ENCODE data around the gene TNFRSF12A. TPM values are rescaled to one million over a fixed set of nuclear protein-coding genes. Genes with fewer than 3 reads are reported as not detected.

Gene TNFRSF12A
- total RNA-seq, 1 experiment from 2014 or later, result 147 TPM

DNA sequence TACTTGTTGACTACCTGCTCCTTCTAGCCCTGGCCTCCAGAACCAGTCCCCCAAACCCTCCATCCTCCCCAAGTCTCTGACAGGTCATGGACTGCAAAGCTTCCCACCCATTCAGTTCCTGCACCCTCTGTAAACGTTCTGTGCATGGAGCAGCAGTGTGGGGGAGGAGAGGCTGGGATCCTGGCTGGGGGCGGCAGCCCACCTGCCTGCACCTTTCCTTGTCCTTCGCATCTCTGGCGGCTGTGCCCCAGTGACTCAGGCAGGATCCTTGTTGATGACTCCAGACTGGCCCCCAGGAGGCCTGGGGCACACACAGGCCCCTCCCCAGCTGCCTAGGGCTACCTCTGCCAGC lies 38.3 kb upstream of the TNFRSF12A start:
- Histone ChIP-seq H3K27me3 (ENCODE audit: insufficient read depth, low read length) (no peaks in the 10 kb centered on the region), H3K9ac (ENCODE audit: extremely low read depth, insufficient read length, low read length) (no peak overlapping the region), H3K56ac (ENCODE audit: insufficient read length, low read depth, low read length) (no peak overlapping the region), H3K79me2 (ENCODE audit: insufficient read depth, low read length) (no peaks in the 10 kb centered on the region; the same call in 1 of the 2 replicates), H3K27ac (ENCODE audit: insufficient read length, low read depth, low read length) (no peak overlapping the region), H3K4me1 (ENCODE audit: insufficient read depth, low read length) (no peaks in the 10 kb centered on the region), H2BK12ac (ENCODE audit: insufficient read length, low read depth, low read length) (no peak overlapping the region), H4K91ac (ENCODE audit: insufficient read length, low read depth, low read length) (no peak overlapping the region), H2BK120ac (ENCODE audit: low read depth, low read length, poor library complexity, severe bottlenecking) (no peak overlapping the region), H3T11ph (ENCODE audit: low read length) (no peak overlapping the region), H3K79me1 (ENCODE audit: insufficient read depth, low read depth, low read length, poor library complexity, severe bottlenecking) (no peaks in the 10 kb centered on the region), H3K9me3 (ENCODE audit: control insufficient read depth, low read depth, low read length) (no peaks in the 10 kb centered on the region), H2AFZ (ENCODE audit: low read length) (no peak overlapping the region), H3K4me2 (ENCODE audit: insufficient read depth, insufficient read length, low read length) (peak overlapping the region; percentile 28), H2BK20ac (ENCODE audit: low read depth, low read length, poor library complexity, severe bottlenecking) (no peak overlapping the region), H2AK5ac (ENCODE audit: insufficient read length, low read length) (no peak overlapping the region), H2BK15ac (ENCODE audit: low read depth, low read length) (no peak overlapping the region), H3K18ac (ENCODE audit: insufficient read length, low read depth, low read length) (no peak overlapping the region), H3K23me2 (ENCODE audit: insufficient read length, low read depth, low read length, poor library complexity, severe bottlenecking) (peaks cover 9% of the 10 kb centered on the region), H3K4ac (ENCODE audit: low read depth, low read length) (no peak overlapping the region), H3K23ac (ENCODE audit: insufficient read length, low read depth, low read length) (no peak overlapping the region), H2BK5ac (ENCODE audit: insufficient read length, low read length) (no peak overlapping the region), H4K8ac (replicated peaks; ENCODE audit: insufficient read length, low read depth, low read length) (no peak overlapping the region), H4K20me1 (ENCODE audit: control insufficient read depth, insufficient read depth, insufficient read length) (no peaks in the 10 kb centered on the region), H4K5ac (ENCODE audit: insufficient read length, low read depth, low read length) (no peak overlapping the region), H3K14ac (ENCODE audit: insufficient read depth, low read length) (no peak overlapping the region)
- TF ChIP-seq, protein P1, sequence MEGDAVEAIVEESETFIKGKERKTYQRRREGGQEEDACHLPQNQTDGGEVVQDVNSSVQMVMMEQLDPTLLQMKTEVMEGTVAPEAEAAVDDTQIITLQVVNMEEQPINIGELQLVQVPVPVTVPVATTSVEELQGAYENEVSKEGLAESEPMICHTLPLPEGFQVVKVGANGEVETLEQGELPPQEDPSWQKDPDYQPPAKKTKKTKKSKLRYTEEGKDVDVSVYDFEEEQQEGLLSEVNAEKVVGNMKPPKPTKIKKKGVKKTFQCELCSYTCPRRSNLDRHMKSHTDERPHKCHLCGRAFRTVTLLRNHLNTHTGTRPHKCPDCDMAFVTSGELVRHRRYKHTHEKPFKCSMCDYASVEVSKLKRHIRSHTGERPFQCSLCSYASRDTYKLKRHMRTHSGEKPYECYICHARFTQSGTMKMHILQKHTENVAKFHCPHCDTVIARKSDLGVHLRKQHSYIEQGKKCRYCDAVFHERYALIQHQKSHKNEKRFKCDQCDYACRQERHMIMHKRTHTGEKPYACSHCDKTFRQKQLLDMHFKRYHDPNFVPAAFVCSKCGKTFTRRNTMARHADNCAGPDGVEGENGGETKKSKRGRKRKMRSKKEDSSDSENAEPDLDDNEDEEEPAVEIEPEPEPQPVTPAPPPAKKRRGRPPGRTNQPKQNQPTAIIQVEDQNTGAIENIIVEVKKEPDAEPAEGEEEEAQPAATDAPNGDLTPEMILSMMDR (conservative IDR thresholded peaks at IDR 0.05), result no peak
- no CpG with 5 or more reads among the region's 4 CpGs for WGBS (ENCODE audit: extremely low coverage, insufficient read length, low lambda C conversion rate)
- H3K4me3 Mint-ChIP-seq, result peak overlapping the region; percentile 87 to 90
- H3K4me1 Mint-ChIP-seq, result peaks cover 26 to 31% of the 10 kb centered on the region in 2 experiments
- no peaks in the 10 kb centered on the region for H3K9me3 Mint-ChIP-seq
- peaks cover 6% of the 10 kb centered on the region for H3K27me3 Mint-ChIP-seq (ENCODE audit: low read depth)
- DNase-seq, result no peak
- H3K27ac Mint-ChIP-seq, result peak overlapping the region; percentile 90 to 99 (median 91)
- peaks cover 6 to 16% (median 12%) of the 10 kb centered on the region in 3 experiments; a peak in 6 of 7 replicates for H3K36me3 Mint-ChIP-seq (ENCODE audit: insufficient read depth in 1 of 3, low read depth in 3 of 3)

Measured in H9 (cell line).